ENCODE results near the gene WDR6.

The WDR6 gene

DNA sequence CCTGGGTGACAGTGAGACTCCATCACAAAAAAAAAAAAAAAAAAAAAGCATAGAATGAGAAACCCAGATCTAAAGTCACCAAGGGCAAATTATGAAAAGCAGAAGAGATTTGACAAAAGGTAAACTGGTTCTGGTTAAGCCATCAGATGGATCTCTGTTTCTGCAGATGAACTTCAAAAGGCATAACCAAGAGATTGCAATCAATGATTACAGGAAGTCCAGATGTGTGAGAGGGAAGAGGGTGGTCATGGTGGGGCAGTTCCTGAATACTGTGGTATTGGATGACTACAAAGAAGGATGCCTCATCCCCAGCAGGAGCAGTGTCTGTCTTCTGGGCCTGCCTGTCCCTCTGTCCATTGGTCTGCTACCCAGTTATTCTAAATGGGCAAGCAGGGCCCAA lies 13.4 kb upstream of the WDR6 start:
- Histone ChIP-seq H3K27me3 (ENCODE audit: control insufficient read depth, insufficient read depth, low read length) (no peaks in the 10 kb centered on the region), H3K9ac (ENCODE audit: low read length) (no peak overlapping the region), H3K36me3 (ENCODE audit: control insufficient read depth, low read depth, low read length) (no peaks in the 10 kb centered on the region), H3K27ac (ENCODE audit: low read length) (no peak overlapping the region), H3K4me3 (ENCODE audit: low read length) (no peak overlapping the region), H3K4me1 (ENCODE audit: control insufficient read depth, low read depth, low read length) (peaks cover 13% of the 10 kb centered on the region), H3K9me3 (ENCODE audit: control insufficient read depth, low read depth, low read length) (no peaks in the 10 kb centered on the region)

DNA sequence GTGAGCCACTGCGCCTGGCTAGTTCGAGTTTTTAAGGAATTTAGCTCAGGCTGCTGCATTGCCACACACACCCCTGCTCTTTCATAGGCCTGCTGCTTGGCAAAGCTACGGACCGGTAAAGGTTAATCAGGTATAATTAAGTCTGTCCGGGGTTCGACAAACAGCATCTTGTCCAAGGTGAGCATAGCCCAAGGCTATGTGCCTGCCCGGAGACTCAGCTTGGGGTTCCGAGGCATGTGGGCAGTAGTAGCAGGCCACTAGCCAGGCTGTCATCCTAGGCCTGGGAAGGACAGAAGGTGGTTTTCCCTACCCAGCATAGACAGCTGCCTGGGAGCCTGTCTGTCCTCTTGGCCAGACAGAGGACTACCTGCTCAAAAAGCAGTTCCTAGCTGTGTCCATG lies 10.6 kb upstream of the WDR6 start:
- H3K9me3 ChIP-seq (ENCODE audit: control insufficient read depth, low read depth, low read length), result no peaks in the 10 kb centered on the region
- H3K36me3 ChIP-seq (ENCODE audit: control insufficient read depth, low read depth, low read length), result no peaks in the 10 kb centered on the region
- H3K4me3 ChIP-seq (ENCODE audit: low read length), result no peak overlapping the region
- peaks cover 4% of the 10 kb centered on the region for H3K4me1 ChIP-seq (ENCODE audit: control insufficient read depth, low read depth, low read length)
- no peak overlapping the region for H3K9ac ChIP-seq (ENCODE audit: low read length)
- no peak overlapping the region for H3K27ac ChIP-seq (ENCODE audit: low read length)
- no peaks in the 10 kb centered on the region for H3K27me3 ChIP-seq (ENCODE audit: control insufficient read depth, insufficient read depth, low read length)

DNA sequence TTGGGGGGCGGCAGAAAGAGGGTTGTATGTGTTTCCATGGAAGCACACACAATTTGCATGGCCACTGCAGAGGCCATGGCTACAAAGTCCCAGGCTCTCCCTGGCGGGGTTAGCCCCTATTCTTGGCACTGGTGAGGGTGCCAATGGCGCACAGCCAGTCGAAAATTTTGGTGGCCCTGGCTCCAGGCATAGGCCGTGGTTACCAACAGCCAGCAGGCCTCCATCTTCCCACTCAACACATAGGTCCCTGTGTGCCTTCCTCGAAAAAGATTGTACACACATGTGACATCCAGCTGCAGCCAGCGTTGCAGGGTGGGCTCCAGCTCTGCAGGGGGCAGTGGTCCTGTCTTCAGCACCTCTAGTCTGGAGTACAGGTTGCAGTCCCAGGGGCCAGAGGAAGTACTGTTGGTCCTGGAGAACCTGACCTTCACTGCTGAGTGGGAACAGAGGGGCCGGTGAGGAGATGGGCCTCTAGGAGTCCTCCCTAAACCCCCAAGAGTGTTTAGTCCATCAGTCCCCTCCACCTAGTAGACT lies 10.0 kb upstream of the WDR6 start:
- no peak overlapping the region for H3K9ac ChIP-seq (ENCODE audit: low read length)
- H3K27ac ChIP-seq (ENCODE audit: low read length), result no peak overlapping the region
- H3K4me1 ChIP-seq (ENCODE audit: control insufficient read depth, low read depth, low read length), result peaks cover 3% of the 10 kb centered on the region
- no peaks in the 10 kb centered on the region for H3K9me3 ChIP-seq (ENCODE audit: control insufficient read depth, low read depth, low read length)
- no peaks in the 10 kb centered on the region for H3K27me3 ChIP-seq (ENCODE audit: control insufficient read depth, insufficient read depth, low read length)
- no peaks in the 10 kb centered on the region for H3K36me3 ChIP-seq (ENCODE audit: control insufficient read depth, low read depth, low read length)
- no peak overlapping the region for H3K4me3 ChIP-seq (ENCODE audit: low read length)

DNA sequence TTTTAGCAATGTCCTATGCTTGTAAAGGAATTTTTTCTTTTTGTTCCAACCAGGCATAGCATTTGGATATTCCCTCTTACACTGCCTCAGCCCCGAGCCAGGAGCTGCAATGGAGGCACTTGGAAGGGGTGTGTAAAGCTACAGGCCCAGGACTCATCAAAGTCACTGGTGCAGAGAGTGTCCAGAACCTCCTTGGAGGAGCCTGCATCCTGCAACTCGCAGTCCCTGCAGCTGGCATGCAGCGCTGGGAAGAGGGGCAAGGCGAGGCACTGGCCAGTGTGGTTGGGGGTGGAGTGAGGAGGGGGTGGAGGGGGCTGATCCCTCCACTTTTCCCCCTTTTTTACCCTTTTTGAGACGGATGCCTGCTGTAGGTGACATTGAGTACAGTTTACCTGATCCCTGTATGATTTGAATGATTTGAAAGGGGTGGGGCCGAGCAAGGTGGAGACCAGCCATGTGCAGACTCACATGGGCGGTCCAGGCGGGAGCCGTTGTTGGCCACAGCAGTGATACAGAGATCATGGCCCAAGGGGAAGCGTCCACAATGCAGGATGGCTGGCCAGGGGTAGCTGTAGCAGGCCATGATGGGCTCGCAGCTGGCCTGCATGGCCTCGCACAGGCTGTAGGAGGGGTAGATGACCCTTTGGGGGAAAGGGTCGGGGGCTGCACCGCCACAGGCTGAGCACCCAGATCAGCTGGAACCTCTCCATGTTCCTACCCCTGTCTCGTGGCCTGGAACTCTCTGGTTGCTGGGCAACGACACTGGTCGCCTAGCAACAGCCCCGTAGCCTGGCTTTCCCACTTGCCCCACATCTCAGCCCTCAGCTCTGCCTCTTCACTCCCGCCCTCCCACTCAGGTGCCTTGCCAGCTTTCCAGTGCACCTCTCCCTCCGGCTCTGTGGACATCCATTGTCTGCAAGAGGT lies 9.2 kb upstream of the WDR6 start:
- Histone ChIP-seq H3K36me3 (ENCODE audit: control insufficient read depth, low read depth, low read length) (no peaks in the 10 kb centered on the region), H3K27me3 (ENCODE audit: control insufficient read depth, insufficient read depth, low read length) (no peaks in the 10 kb centered on the region), H3K4me3 (ENCODE audit: low read length) (no peak overlapping the region), H3K27ac (ENCODE audit: low read length) (no peak overlapping the region), H3K9ac (ENCODE audit: low read length) (no peak overlapping the region), H3K9me3 (ENCODE audit: control insufficient read depth, low read depth, low read length) (no peaks in the 10 kb centered on the region), H3K4me1 (ENCODE audit: control insufficient read depth, low read depth, low read length) (peaks cover 3% of the 10 kb centered on the region)

DNA sequence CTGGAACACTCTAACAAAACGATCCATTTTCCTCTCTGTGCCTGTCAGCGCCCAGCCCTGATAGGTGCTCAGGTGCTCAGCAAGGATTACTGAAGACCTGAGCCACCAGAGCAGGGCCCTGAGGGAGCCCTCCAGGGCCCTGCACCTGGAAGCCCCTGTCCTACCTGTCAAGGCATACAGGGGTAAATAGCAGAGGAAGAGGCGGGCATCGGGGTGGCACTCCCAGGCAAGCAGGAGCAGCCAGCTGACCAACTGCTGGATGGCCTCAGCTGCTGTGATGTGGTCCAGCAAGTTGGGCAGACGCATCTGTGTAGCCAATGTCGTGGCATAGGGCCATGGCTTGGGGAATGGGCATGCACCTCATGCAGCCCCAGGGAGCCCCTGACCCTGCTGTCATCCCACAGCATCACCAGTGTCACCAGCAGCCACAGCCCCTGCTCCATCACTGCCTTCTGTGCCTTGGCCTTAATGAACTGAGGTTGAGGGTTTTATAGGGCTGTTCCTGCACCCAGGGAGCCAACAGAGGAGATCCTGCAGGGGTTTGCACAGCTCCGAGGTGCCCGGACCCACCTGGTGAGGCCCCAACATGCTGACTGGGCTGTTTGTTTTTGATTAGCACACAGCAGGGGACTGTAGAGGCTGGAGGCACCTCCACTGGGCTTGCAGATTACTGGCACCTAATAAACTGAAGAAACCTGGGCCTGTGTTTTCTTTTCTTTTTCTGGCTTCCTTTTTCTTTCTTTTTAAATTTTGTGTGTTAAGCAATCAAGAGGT lies 7.9 kb upstream of the WDR6 start:
- no peak overlapping the region for H3K9ac ChIP-seq (ENCODE audit: low read length)
- H3K36me3 ChIP-seq (ENCODE audit: control insufficient read depth, low read depth, low read length), result no peaks in the 10 kb centered on the region
- peaks cover 3% of the 10 kb centered on the region for H3K4me1 ChIP-seq (ENCODE audit: control insufficient read depth, low read depth, low read length)
- no peak overlapping the region for H3K27ac ChIP-seq (ENCODE audit: low read length)
- H3K4me3 ChIP-seq (ENCODE audit: low read length), result no peak overlapping the region
- H3K9me3 ChIP-seq (ENCODE audit: control insufficient read depth, low read depth, low read length), result no peaks in the 10 kb centered on the region
- no peaks in the 10 kb centered on the region for H3K27me3 ChIP-seq (ENCODE audit: control insufficient read depth, insufficient read depth, low read length)

DNA sequence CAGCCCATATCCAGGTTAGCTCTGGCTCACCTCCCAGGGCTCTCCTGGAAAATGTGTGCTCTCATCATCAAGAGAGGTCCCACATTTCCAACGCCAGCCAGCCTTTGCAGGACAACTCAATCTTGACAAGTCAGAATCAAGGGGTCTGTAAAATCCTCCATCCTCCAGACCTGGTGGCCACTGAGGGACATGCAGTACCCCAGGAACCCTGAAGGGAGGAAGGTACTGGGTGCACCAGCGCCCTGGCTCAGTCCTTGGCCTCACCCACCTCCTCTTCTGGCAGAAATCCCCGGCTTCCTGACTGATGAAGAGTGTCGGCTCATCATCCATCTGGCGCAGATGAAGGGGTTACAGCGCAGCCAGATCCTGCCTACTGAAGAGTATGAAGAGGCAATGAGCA lies 6.0 kb upstream of the WDR6 start:
- H3K4me1 ChIP-seq (ENCODE audit: control insufficient read depth, low read depth, low read length), result peaks cover 3% of the 10 kb centered on the region

DNA sequence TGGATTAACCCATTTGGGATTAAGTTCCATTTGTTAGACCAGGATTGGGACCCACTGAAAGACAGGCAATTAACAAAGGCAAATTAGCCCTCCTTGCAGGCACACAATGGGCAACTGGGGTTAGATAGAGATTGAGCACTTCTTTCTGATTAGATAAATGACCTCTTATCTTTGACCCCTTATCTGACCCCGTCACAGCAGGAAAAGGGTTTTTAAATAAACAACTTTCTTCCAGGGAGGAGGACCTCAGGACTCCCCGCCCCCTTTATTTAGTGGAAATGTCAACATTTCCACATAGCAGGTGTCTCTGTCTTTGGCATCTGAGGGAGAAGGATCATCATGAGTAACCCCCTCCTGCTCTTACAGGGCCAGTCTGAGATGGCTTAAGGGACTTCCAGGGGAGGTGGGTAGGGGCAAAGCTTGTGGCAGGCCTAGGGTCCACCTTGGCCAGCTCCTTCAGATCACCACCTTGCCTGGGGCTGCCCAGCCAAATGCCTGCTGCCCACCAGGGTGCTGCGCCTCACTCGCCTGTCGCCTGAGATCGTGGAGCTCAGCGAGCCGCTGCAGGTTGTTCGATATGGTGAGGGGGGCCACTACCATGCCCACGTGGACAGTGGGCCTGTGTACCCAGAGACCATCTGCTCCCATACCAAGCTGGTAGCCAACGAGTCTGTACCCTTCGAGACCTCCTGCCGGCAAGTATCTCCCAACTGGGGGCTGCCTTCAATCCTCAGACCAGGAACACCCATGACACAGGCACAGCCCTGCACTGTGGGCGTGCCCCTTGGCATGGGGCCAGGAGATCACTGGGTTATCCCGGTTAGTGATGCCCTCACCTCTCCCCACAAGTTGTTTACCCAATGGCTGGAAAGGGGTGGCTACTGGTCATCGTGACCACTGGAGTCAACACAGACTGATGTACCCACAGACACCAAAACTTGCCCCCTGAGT lies 2.6 kb upstream of the WDR6 start:
- Histone ChIP-seq H3K4me1 (ENCODE audit: control insufficient read depth, low read depth, low read length) (peaks cover 5% of the 10 kb centered on the region), H3K36me3 (ENCODE audit: control insufficient read depth, low read depth, low read length) (no peaks in the 10 kb centered on the region), H3K9ac (ENCODE audit: low read length) (no peak overlapping the region), H3K27me3 (ENCODE audit: control insufficient read depth, insufficient read depth, low read length) (no peaks in the 10 kb centered on the region), H3K4me3 (ENCODE audit: low read length) (no peak overlapping the region), H3K9me3 (ENCODE audit: control insufficient read depth, low read depth, low read length) (no peaks in the 10 kb centered on the region), H3K27ac (ENCODE audit: low read length) (no peak overlapping the region)

More for the DNA sequence above, 6.0 kb upstream of the WDR6 start:
- Histone ChIP-seq H3K9me3 (ENCODE audit: control insufficient read depth, low read depth, low read length) (no peaks in the 10 kb centered on the region), H3K9ac (ENCODE audit: low read length) (no peak overlapping the region), H3K27me3 (ENCODE audit: control insufficient read depth, insufficient read depth, low read length) (no peaks in the 10 kb centered on the region), H3K36me3 (ENCODE audit: control insufficient read depth, low read depth, low read length) (no peaks in the 10 kb centered on the region), H3K27ac (ENCODE audit: low read length) (no peak overlapping the region), H3K4me3 (ENCODE audit: low read length) (no peak overlapping the region)

DNA sequence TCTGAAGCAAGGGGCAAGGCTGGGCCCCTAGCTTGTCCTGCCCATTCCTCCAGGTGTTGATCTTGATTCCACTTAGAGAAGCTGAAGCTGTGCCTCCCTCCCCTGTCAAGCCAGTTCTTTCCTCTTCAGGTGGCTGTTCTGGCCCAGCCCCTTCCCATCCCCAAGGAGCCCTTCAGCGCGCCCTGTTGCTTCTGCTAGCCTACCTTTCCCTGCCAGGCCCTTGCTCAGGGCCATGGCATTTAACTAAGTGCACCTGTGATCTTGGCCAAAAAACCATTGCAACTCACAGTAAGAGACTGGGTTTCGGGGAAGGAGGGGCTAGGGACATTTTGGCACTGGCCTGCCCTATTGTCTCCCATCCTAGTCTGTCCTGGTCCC lies 1.9 kb upstream of the WDR6 start:
- Histone ChIP-seq H3K27me3 (ENCODE audit: control insufficient read depth, insufficient read depth, low read length) (no peaks in the 10 kb centered on the region), H3K4me1 (ENCODE audit: control insufficient read depth, low read depth, low read length) (peaks cover 5% of the 10 kb centered on the region), H3K9ac (ENCODE audit: low read length) (no peak overlapping the region), H3K36me3 (ENCODE audit: control insufficient read depth, low read depth, low read length) (no peaks in the 10 kb centered on the region), H3K9me3 (ENCODE audit: control insufficient read depth, low read depth, low read length) (no peaks in the 10 kb centered on the region), H3K27ac (ENCODE audit: low read length) (no peak overlapping the region), H3K4me3 (ENCODE audit: low read length) (no peak overlapping the region)

DNA sequence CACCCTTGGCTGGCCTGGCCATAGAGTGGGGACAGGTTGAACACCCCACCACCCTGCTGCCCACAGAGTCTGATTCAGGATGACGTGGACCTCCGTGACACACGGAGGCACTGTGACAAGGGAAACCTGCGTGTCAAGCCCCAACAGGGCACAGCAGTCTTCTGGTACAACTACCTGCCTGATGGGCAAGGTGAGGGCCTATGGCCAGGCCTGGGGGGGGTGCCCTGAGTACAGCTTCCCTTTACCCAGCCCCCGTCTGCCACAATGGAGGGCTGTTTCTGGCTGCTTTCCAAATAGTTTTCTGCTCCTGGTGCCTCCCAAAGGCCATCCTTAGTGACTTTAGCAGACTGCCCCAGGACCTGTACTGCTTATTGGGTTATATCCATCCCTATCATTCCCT lies 1.2 kb upstream of the WDR6 start:
- Histone ChIP-seq H3K4me1 (ENCODE audit: control insufficient read depth, low read depth, low read length) (peaks cover 5% of the 10 kb centered on the region), H3K9ac (ENCODE audit: low read length) (peak overlapping the region; percentile 100), H3K36me3 (ENCODE audit: control insufficient read depth, low read depth, low read length) (no peaks in the 10 kb centered on the region), H3K27ac (ENCODE audit: low read length) (no peak overlapping the region), H3K9me3 (ENCODE audit: control insufficient read depth, low read depth, low read length) (no peaks in the 10 kb centered on the region), H3K4me3 (ENCODE audit: low read length) (peak overlapping the region; percentile 99), H3K27me3 (ENCODE audit: control insufficient read depth, insufficient read depth, low read length) (no peaks in the 10 kb centered on the region)

DNA sequence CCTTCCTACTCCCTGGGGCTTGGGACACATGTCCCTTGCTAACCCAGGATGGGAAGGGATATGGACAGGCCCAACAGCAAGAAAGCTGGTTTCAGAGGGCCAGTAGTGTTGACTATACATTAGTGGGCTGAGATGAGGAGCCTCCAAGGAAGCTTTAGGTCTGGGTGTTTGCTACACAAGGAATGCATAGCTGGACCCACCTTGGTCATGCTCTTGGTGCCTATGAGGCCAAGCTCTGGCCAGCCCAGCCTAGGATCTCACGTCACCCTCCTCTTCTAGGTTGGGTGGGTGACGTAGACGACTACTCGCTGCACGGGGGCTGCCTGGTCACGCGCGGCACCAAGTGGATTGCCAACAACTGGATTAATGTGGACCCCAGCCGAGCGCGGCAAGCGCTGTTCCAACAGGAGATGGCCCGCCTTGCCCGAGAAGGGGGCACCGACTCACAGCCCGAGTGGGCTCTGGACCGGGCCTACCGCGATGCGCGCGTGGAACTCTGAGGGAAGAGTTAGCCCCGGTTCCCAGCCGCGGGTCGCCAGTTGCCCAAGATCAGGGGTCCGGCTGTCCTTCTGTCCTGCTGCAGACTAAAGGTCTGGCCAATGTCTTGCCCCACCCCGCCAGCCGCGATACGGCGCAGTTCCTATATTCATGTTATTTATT lies 653 bp upstream of the WDR6 start:
- peak overlapping the region; percentile 99 for H3K4me3 ChIP-seq (ENCODE audit: low read length)
- H3K27me3 ChIP-seq (ENCODE audit: control insufficient read depth, insufficient read depth, low read length), result no peaks in the 10 kb centered on the region
- H3K36me3 ChIP-seq (ENCODE audit: control insufficient read depth, low read depth, low read length), result peaks cover 5% of the 10 kb centered on the region
- H3K9ac ChIP-seq (ENCODE audit: low read length), result peak overlapping the region; percentile 100
- H3K27ac ChIP-seq (ENCODE audit: low read length), result peak overlapping the region; percentile 10
- H3K4me1 ChIP-seq (ENCODE audit: control insufficient read depth, low read depth, low read length), result peaks cover 5% of the 10 kb centered on the region
- H3K9me3 ChIP-seq (ENCODE audit: control insufficient read depth, low read depth, low read length), result no peaks in the 10 kb centered on the region
